ENCODE measurements around the gene SND1.

- no peak for TF ChIP-seq SPI1 (IDR thresholded peaks at IDR 0.05; ENCODE audit: borderline replicate concordance, low read depth)
- no peak for TF ChIP-seq REST (IDR thresholded peaks at IDR 0.05; ENCODE audit: insufficient replicate concordance, low read depth)
- no peak for TF ChIP-seq CTCF (IDR thresholded peaks at IDR 0.05; ENCODE audit: insufficient read depth, low read length)
Observed at GRCh38 chr7:128112781-128113221, 460.8 kb downstream of the SND1 start.

Measured in HL-60 (cell line).